ENCODE measurements around the gene ID4.
A peak's percentile ranks its signal among the peaks of the same experiment; 100 is the strongest.
"Not testable (repeated sequence)": the region's sequence is repeated elsewhere in the genome, so short reads cannot be mapped to it uniquely, and the experiment has no call there.

ID4 gene

DNA sequence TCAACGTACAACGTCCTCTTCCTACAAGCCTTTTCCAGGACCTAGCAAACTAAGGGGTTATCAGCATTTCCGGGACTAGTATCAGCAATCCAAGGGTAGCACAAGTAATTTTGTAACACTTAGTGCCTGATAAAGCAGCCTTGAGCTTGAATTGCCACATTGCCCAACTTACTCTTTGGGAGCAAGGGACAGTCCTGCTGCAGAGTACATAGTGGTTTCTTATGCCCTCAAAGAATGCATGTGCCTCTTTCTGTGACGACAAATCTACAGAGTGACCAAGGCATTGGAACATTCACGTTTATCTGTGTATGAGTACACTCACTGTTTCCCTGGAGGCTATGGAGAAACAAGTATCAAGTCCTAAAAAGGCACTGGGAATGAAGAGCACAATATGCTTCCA lies 3.2 kb upstream of the ID4 start:
- DNase-seq = no peak

DNA sequence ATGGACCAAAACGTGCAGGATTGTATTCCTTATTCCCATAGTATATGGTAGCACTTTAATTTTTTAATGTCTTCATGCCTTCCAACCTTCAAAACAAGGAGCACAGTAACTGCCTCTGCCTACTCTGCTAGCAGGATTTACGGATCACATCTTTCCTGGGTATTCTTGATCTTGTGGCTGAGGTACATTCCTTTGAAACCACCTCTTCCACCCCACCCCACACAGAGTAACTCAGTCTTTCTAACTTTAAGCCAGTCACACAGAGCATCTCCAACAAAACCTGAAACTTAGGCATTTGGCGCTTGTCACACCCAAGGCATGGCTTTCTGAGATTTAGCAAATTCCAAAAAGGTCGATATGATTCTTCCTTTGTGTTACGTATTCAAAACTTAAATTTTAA lies 2.3 kb upstream of the ID4 start:
- no peak for DNase-seq

DNA sequence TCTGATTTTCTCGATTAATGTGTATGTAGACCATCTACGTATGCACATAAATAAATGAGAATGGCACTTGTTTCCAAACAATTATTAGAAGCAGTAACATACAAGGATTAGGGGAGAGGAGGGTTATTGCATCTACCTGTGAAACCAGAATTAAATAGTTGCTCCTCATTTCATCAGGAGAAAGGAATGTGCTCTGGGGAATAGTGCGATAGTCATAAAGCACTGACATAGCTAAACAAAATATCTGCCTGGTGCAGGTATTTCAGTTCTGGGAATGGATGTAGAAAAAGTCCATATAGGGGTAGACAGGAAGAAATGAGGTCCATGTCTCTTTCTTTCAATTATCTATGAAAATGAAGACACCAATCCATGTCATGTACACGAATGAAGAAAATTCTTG lies 1.6 kb upstream of the ID4 start:
- no peak for DNase-seq

DNA sequence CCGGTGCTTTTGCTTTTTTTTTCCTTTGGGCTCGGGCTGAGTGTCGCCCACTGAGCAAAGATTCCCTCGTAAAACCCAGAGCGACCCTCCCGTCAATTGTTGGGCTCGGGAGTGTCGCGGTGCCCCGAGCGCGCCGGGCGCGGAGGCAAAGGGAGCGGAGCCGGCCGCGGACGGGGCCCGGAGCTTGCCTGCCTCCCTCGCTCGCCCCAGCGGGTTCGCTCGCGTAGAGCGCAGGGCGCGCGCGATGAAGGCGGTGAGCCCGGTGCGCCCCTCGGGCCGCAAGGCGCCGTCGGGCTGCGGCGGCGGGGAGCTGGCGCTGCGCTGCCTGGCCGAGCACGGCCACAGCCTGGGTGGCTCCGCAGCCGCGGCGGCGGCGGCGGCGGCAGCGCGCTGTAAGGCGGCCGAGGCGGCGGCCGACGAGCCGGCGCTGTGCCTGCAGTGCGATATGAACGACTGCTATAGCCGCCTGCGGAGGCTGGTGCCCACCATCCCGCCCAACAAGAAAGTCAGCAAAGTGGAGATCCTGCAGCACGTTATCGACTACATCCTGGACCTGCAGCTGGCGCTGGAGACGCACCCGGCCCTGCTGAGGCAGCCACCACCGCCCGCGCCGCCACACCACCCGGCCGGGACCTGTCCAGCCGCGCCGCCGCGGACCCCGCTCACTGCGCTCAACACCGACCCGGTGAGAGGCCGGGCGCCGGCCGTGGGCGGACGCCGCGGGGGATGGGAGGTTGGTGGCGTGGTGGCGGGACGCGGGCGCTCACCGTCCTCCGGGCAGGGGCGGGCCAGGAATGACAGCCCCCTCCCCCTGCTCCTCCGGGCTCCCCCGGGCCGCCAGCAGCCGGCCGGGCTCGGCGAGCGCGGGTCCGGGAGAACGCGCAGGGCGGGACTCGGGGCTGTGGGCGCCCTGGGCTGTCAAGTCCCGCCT lies 606 bp downstream of the ID4 start:
- DNase-seq = no peak

DNA sequence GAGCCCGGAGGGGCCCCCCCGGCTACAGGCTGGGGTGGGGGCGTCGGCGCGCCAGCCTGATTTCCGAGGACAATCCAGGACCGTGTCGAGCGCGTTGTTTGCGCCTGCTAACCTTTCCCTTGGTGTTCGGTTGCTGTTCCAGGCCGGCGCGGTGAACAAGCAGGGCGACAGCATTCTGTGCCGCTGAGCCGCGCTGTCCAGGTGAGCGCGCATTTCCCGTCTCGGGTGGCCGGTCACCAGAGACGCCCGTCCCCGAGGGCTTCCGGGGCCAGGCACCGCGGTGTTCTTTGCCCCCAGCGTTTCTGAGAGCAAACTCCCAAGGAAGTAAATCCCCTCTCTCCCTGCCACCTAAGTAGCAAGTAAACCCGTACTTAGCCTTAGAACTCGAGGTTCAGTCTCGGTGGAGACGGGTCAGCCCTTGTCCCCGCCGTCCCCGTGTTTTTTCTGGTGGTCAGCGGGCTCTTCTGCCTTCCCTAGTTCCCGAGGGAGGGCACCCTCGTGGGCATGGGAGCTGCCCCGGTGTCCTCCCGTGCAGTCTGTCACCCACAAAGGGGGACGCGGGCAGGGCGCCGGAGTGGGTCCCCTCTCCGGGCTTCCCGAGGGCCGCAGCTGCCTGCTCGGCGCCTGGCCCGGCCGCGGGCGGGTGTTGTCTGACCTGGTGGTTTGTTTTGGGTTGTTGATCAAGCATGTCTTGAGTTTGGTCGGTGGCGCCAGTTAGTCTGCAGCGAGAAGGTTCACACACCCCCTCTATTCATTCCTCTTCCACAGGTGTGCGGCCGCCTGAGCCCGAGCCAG lies 1.5 kb downstream of the ID4 start:
- no peak for DNase-seq

DNA sequence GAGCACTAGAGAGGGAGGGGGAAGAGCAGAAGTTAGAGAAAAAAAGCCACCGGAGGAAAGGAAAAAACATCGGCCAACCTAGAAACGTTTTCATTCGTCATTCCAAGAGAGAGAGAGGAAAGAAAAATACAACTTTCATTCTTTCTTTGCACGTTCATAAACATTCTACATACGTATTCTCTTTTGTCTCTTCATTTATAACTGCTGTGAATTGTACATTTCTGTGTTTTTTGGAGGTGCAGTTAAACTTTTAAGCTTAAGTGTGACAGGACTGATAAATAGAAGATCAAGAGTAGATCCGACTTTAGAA lies 2.0 kb downstream of the ID4 start:
- DNase-seq = no peak

DNA sequence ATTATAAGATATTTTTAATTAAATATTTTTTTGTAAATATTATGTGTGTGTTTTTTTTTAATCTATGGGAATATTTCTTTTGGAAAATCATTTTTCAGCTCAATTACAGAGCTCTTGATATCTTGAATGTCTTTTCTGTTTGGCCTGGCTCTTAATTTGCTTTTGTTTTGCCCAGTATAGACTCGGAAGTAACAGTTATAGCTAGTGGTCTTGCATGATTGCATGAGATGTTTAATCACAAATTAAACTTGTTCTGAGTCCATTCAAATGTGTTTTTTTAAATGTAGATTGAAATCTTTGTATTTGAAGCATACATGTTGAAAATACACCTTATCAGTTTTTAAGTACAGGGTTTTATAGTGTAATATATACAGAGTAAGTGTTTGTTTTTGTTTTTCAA lies 2.6 kb downstream of the ID4 start:
- DNase-seq = no peak

DNA sequence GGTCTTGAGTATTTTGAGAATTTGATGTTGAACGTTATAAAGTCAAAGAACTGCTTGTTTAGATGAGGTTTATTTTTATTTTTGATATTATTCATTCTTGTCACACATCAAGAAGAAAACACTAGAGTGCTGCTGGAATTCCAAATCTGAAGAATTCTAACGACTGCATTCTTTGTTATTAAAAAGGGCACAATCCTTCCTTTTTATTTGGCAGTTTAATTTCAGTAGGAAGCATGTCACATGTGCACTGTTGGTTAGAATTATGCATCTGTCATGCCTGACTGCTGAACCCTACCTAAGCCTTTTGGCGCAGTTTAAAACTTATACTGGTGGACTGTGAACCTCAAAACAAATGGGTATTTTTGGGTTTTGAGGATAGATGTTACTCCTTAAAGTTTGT lies 4.0 kb downstream of the ID4 start:
- no peak for DNase-seq

DNA sequence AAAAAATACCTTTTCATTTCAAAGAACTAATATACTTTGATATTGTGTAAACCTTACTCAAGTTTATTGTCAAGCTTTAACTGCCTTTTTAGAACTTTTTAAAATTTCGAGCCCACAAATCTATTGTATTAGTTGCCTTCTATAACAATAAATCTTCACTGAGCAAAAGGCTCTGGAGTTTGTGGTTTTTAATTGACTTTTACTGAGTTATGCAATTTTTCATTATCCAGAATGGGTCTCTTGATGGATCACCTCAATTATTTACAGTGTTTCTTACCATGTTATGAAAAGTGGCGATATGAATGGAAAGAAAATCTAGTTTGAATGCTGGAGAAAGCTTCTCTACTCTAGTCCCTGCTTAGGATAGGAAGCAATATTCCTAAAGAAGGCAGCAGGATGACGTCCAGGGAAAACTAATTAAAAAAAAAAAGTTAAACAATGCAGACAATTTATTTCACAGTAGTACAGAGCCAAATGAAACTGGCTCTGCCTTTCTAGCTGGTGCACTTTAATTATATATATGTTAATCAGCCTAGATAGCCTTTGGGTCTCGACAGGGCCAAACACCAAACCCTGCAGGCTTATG lies 5.0 kb downstream of the ID4 start:
- DNase-seq = no peak

DNA sequence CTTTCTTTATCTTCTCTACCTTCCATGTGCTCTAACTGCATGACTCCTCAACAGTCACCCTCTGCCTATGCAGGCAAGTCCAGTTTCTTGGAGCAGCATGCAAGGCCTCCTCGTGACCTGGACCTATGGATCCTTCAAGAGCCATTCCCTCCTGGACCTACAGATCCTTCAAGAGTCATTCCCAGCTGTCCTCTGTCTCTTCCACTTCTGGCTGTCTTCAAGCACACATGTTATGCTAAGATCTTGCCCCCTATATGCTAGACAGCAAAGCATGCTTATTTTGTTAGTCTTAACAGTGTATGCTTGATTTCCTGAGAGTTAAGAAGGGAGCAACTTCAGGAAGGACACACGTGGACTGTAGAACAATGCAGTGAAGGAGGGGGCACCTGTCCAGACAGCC lies 7.5 kb downstream of the ID4 start:
- DNase-seq = no peak

DNA sequence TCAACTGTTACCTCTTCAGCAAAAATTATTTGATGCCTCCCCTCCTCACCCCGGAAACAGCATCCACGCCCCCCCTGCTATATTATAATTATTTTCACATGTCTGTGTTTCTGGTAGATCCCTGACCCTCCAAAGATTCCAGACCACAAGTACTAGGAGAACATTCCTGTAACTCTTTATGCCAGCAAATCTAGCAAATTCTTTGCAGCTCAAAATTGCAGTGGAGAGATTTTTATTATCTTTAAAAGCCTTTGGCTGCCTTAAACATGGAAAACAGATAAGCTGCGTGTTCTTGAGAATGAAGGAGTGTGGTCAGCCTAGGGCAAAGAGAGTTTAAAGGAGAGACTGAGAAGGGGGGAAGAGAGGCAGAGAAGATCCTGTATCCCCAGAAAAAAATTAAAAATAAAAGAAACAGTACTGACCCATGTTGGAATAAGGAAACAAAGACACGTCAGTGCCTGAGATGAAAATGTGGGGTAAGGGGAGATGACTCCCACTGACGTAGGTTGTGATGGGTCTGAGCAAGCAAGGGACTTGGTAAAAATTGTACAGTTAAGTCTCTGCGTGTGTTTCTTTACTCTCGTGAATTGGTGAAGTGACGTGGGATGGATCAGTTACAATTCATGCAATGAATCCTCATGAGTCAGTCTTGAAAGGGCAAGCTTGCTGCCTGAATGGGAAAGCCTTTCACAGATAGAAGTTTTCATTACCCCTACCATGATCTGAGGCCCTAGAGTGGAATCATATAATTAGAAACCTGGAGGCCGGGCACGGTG lies 8.3 kb downstream of the ID4 start:
- no peak for DNase-seq

DNA sequence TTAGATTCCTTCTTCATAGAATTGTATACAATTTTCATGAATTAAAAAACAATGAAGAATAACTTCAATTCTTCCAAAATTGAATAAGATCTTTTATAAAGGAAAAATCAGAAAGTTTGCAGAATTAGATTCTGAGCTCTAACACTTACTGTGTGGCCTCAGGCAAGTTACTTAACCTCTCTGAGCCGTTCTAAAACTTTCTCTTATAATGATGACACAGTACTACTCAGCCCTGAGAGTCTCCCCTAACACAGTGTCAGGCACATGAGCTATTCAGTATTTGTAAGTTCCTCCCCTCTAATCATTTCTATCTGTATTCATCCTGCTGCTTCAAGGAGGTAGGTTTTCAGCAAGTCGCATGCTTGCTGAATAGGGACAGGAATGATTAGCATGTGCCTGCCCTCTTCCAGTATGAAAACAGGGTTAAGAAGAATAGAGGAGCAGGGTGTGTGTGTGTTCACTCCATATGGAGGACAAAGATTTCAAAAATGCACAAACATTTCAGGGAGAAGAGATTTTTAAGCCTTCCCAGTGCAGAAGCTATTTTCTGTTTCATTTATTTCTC lies 11.4 kb downstream of the ID4 start:
- DNase-seq = no peak

DNA sequence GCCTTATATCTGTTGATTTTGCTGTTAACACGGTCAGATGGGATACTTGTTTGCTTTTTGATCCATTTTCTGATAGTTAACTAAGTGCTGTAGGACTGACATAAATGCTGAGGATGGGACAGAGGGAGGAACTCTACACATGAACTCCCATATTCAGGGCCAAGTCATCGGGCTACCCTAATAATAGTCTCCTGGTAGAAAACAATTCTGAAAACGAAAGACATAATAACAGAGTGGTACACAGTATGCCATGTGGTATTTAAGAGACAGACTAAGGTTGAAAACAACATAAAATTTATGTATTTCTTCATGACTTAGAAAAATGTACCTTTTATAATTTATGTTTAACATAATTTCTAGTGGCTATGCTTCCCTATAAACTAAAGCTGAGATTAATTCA lies 12.0 kb downstream of the ID4 start:
- no peak for DNase-seq

DNA sequence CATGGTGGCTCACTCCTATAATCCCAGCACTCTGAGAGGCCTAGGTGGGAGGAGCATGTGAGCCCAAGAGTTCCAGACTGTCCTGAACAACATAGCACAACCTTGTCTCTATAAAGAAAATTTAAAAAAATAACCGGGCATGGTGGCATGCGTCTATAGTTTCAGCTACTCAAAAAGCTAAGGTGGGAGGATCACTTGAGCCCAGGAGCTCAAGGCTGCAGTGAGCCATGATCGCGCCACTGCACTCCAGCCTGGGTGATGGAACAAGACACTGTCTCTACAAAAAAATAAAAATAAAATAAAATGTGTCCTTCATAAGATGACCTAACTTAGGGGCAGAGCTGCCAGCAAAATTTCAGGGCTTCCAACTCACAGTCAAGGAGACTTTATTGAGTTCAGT lies 12.6 kb downstream of the ID4 start:
- DNase-seq = no peak

DNA sequence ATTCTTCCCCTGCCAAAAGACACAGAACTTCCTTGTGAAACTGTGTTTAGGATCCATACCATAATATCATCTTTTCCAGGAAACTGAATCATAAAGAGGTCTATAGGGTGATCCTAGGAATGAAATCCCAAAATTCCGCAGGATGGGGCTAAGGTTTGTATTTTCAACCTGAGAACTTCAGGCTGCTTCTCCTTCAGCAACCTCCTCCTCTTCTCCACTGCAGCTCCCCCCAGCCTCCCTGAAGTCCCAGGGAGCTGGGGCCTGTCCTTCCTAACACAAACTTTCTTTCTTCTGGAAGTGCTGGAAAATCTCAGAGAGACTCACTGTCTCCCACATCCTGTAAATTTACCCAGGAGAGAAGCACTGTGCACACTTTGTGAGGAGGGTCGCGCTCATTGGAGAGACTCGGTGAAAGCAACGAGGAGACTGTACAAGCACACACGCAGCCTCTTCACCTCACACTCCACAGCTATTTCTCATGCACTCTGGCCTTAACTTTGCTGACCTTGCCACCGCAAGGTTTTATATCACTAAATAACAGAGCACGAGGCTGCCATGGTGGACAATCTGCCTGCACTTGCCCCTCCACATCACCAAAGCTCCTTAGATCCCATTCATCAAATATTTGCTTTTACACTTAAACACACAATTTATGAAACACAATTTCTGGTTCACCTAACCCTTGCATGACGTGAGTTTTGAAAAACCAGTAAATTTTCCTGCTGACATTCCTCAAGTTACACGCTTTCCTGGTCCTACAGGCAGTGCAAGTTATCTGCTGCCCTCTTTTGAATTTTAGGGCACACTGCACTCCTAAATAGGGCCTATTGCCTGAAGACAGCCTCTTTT lies 14.3 kb downstream of the ID4 start:
- peak; percentile 82 for DNase-seq

DNA sequence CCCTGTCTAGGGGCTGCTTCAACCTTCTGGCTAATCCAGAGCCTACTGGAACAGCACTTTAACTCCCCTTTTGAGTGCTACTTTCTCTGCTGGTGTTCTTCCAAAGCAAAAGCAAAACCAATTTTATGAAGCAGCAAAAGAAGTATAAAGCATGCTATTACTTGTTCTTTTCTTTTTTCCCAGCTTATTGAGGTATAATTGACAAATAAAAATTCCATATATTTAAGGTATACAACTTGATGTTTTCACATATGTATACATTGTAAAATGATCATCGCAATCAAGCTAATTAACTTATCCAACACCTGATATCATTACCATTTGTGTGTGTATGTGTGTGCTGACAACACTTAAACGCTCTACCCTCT lies 14.9 kb downstream of the ID4 start:
- DNase-seq = no peak

DNA sequence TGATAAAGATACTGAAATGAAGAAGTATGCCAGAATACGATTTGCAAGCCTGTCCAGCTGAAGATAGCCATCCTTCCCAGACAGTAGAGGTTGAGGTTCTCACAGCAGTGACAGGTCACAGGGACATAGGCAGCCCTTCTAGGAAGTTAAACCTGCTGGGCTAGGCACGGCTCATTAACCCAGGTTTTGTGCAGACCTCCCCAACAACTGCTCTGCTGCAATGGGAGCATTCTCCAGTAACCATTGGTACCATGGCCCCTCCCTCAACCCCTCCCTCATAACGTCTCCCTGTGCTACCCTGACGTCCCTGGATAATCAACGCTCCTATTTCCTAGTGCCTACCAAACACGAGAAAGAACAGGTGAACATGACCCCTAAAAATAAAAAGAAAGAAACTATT lies 15.8 kb downstream of the ID4 start:
- no peak for DNase-seq

DNA sequence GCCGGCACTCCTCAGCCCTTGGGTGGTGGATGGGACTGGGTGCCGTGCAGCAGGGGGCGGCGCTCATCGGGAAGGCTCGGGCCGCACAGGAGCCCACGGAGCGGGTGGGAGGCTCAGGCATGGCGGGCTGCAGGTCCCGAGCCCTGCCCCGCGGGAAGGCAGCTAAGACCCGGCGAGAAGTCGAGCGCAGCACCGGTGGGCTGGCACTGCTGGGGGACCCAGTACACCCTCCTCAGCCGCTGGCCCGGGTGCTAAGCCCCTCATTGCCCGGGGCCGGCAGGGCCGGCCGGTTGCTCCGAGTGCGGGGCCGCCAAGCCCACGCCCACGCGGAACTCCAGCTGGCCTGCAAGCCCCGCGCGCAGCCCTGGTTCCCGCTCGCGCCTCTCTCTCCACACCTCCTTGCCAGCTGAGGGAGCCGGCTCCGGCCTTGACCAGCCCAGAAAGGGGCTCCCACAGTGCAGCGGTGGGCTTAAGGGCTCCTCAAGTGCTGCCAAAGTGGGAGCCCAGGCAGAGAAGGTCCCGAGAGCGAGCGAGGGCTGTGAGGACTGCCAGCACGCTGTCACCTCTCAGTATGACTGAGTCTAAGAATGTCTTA lies 17.3 kb downstream of the ID4 start:
- not testable (repeated sequence) for DNase-seq

DNA sequence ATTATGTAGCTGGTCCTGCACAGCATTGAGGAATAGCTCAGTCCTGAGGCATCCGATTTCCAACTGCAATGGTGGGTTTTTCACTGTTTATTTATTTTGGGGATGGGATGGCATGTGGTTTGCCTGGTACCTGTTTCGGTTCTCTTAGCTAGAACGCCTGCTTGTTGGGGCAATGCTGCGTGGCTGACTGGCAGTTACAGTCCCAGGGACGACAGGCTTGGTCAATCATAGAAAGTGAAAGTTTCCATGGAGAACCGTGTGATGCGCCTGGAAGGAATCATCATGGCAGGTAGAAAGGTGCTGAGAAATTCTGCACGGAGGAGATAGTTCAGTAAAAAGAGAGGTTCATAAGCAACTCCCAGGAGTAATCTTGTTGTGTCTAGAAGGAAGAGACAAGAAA lies 18.4 kb downstream of the ID4 start:
- DNase-seq = no peak

DNA sequence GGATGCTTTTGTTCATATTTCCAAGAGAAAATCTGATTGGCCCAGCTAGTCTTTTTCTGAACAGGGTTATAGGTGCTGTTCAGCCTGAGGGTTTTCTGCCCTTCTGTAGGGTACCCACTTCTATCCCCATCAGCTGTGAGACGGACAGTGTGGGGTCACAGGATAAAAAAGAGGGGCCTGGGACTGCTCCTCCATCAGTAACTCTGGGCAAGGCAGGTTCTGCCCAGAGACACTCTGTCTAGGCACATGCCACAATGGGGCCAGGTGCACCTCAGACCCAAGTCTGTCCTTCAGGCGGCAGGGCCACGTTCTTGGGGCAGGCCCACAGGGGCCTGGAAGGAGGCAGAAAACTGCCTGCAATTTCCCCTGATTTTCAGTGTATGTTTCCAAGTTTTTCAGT lies 20.0 kb downstream of the ID4 start:
- DNase-seq = no peak

DNA sequence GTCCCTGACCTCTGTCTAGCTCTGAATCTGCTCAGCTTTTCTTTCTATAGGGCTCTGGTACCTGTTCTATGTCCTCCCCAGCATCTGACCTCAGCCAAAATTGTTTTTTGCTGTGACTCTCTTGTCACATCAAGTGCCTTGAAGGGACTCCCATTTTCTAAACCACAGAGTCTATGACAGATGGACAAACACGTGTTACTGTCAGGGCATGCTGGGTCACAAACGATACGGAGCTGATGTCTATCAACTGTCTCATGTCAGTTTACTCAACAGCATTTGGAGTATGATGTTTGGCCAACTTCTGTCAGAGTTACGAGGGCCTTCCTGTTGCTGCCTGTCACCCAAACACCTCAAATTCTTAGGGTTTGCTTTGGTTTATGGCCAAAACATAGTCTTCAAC lies 20.5 kb downstream of the ID4 start:
- peak; percentile 25 for DNase-seq

Data from DMS 273 treated with DMSO at 0.1 percent for 48 hours (cell line).